Nephron progenitor cell (in vitro differentiated cells): ENCODE results near the gene WFIKKN2.

Source experiments
- DNase-seq: peaks from one replicate; pipeline ENCODE4 v3.0.0; 2021
- H3K27ac Mint-ChIP-seq: 2 replicates; pipeline ENCODE4 v1.8.0; 2021; ENCODE audit warnings: mild to moderate bottlenecking, moderate library complexity, mixed read lengths
- H3K27me3 Mint-ChIP-seq: 2 replicates; pipeline ENCODE4 v1.8.0; 2021; ENCODE audit warnings: mild to moderate bottlenecking, low read depth, mixed read lengths; ENCODE audit not compliant: poor library complexity
- H3K36me3 Mint-ChIP-seq: 2 replicates; pipeline ENCODE4 v1.8.0; 2021; ENCODE audit warnings: low read depth, mixed read lengths
- H3K4me1 Mint-ChIP-seq: 2 replicates; pipeline ENCODE4 v1.8.0; 2021; ENCODE audit warnings: mixed read lengths
- H3K4me3 Mint-ChIP-seq: 2 replicates; pipeline ENCODE4 v1.8.0; 2021; ENCODE audit warnings: mild to moderate bottlenecking, moderate library complexity, mixed read lengths
- H3K9me3 Mint-ChIP-seq: 2 replicates; pipeline ENCODE4 v1.8.0; 2021; ENCODE audit warnings: mild to moderate bottlenecking, moderate library complexity, mixed read lengths
- TF ChIP-seq, protein P1 (sequence below): fragments of 200-600 bp; sonication (generic); IDR thresholded peaks from 2 replicates; pipeline ENCODE4 v1.5.0; 2021; ENCODE audit warnings: antibody characterized with exemption

The WFIKKN2 gene

DNA sequence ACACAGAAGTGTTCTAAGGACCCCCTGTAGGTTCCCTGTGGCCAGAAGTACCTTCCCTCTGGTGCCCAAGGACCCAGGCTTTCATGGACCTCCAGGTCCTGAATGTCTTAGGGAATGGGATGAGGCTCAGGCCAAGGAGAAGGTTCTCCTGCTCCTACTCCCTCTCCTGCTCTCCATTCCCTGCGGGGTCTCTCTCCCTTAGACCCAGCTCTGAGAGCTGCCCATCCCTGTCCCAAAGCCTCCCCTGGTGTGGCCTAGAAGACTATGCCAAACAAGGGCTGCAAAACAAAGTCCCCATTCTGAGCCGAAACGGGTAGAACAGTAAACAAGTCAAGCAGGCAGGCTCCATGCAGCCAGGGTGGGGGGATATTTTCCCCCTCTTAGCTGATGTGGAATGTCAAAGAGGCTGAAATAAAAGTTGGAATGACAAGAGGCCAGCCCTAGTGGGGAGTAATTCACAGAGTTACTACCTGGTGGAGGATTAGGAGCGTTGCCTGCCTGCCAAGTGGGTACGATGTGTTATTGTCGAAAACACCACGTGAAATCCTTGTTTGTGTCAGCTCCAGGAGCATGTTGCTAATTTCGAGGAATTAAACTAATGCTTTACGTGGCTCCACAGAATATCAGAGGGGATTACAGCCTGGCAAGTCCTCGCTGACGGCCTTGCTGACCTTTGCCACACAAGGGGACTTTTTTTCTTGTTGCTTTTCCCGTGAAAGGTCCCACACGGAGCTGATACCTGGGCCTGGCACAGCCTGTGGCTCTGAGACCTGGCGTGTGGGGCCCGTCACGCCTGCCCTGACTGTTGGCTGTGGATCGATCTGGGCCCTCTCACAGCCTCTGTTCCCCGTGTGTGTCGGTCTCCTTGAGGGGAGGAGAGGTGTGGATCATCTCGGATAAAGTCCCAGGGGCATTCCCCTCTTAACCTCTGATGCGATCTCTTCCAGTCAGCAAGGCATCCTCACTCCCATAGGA is 2.9 kb downstream of the WFIKKN2 start:
- Mint-ChIP-seq H3K4me3 (no peak overlapping the region), H3K36me3 (no peaks in the 10 kb centered on the region), H3K4me1 (peaks cover 52% of the 10 kb centered on the region), H3K27me3 (peaks cover 7% of the 10 kb centered on the region), H3K27ac (no peak overlapping the region), H3K9me3 (no peaks in the 10 kb centered on the region)
- no peak for DNase-seq
- TF ChIP-seq, protein P1, sequence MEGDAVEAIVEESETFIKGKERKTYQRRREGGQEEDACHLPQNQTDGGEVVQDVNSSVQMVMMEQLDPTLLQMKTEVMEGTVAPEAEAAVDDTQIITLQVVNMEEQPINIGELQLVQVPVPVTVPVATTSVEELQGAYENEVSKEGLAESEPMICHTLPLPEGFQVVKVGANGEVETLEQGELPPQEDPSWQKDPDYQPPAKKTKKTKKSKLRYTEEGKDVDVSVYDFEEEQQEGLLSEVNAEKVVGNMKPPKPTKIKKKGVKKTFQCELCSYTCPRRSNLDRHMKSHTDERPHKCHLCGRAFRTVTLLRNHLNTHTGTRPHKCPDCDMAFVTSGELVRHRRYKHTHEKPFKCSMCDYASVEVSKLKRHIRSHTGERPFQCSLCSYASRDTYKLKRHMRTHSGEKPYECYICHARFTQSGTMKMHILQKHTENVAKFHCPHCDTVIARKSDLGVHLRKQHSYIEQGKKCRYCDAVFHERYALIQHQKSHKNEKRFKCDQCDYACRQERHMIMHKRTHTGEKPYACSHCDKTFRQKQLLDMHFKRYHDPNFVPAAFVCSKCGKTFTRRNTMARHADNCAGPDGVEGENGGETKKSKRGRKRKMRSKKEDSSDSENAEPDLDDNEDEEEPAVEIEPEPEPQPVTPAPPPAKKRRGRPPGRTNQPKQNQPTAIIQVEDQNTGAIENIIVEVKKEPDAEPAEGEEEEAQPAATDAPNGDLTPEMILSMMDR, result no peak

DNA sequence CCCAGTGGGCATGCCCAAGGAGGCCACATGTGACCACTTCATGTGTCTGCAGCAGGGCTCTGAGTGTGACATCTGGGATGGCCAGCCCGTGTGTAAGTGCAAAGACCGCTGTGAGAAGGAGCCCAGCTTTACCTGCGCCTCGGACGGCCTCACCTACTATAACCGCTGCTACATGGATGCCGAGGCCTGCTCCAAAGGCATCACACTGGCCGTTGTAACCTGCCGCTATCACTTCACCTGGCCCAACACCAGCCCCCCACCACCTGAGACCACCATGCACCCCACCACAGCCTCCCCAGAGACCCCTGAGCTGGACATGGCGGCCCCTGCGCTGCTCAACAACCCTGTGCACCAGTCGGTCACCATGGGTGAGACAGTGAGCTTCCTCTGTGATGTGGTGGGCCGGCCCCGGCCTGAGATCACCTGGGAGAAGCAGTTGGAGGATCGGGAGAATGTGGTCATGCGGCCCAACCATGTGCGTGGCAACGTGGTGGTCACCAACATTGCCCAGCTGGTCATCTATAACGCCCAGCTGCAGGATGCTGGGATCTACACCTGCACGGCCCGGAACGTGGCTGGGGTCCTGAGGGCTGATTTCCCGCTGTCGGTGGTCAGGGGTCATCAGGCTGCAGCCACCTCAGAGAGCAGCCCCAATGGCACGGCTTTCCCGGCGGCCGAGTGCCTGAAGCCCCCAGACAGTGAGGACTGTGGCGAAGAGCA is 4.4 kb downstream of the WFIKKN2 start:
- Mint-ChIP-seq H3K9me3 (no peaks in the 10 kb centered on the region), H3K27me3 (peaks cover 4% of the 10 kb centered on the region), H3K36me3 (no peaks in the 10 kb centered on the region), H3K4me3 (no peak overlapping the region), H3K4me1 (peaks cover 41% of the 10 kb centered on the region), H3K27ac (no peak overlapping the region)
- DNase-seq, result no peak
- TF ChIP-seq, protein P1, result no peak

DNA sequence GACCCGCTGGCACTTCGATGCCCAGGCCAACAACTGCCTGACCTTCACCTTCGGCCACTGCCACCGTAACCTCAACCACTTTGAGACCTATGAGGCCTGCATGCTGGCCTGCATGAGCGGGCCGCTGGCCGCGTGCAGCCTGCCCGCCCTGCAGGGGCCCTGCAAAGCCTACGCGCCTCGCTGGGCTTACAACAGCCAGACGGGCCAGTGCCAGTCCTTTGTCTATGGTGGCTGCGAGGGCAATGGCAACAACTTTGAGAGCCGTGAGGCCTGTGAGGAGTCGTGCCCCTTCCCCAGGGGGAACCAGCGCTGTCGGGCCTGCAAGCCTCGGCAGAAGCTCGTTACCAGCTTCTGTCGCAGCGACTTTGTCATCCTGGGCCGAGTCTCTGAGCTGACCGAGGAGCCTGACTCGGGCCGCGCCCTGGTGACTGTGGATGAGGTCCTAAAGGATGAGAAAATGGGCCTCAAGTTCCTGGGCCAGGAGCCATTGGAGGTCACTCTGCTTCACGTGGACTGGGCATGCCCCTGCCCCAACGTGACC is 5.0 kb downstream of the WFIKKN2 start:
- H3K4me1 Mint-ChIP-seq, result peaks cover 41% of the 10 kb centered on the region
- no peak for DNase-seq
- H3K36me3 Mint-ChIP-seq, result no peaks in the 10 kb centered on the region
- peaks cover 4% of the 10 kb centered on the region for H3K27me3 Mint-ChIP-seq
- no peak overlapping the region for H3K4me3 Mint-ChIP-seq
- TF ChIP-seq, protein P1, result no peak
- H3K9me3 Mint-ChIP-seq, result no peaks in the 10 kb centered on the region
- H3K27ac Mint-ChIP-seq, result no peak overlapping the region

DNA sequence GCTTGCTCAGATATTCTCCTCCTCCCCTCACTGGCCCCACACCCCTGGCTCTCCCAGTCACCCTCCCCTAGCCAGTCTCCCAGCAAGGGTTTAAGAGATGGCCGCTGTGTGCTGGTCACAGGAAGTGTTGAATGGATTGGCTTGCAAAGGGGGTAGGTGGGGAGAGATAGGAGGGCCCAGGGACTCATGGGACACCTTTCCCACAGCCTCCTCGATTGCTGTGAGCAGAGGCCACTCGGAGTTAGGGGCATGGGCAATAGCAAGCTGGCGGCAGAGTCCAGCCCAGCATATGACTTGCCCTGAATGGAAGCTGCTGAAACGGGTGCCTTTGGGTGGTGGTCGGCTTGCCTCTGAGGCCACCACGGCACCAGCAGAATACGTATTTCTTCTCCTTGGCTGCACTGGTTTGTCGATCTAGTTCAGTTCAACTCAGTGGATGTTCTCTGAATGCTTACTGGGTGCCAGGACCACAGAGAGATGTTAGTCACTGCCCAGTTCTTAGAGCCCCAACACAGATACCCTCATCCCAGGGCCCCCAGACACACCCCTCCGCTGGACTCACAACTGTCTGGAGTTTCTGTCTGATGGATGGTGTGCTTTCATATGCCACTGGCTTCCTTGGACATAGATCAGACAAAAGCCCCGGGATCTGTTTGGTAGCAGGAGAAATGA is 6.0 kb downstream of the WFIKKN2 start:
- H3K27me3 Mint-ChIP-seq, result no peaks in the 10 kb centered on the region
- no peaks in the 10 kb centered on the region for H3K9me3 Mint-ChIP-seq
- H3K4me1 Mint-ChIP-seq, result peaks cover 46% of the 10 kb centered on the region
- H3K36me3 Mint-ChIP-seq, result no peaks in the 10 kb centered on the region
- no peak overlapping the region for H3K4me3 Mint-ChIP-seq
- no peak for DNase-seq
- TF ChIP-seq, protein P1, result no peak
- no peak overlapping the region for H3K27ac Mint-ChIP-seq

DNA sequence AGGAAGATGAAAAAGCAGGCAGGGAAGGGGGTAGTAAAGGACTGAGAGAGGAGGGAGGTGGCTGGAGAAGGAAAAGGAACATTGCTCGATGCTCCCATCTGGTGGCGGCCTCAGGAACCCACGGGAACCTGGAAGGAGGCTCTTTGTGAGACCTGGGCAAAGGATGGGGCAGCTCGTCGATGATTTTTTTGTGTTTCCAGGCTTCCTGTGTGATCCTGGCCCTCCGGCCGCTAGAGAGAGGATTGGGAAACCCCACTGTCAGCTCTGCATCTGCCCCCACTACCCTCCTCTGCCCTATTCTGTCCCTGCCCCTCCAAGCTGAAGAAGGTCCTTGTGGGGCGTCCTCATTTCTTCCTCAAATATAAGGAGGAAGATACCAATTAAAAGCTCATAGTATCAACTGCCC is 6.6 kb downstream of the WFIKKN2 start:
- Mint-ChIP-seq H3K9me3 (no peaks in the 10 kb centered on the region), H3K4me3 (no peak overlapping the region), H3K27ac (no peak overlapping the region), H3K27me3 (peaks cover under 1% of the 10 kb centered on the region), H3K4me1 (peaks cover 46% of the 10 kb centered on the region), H3K36me3 (no peaks in the 10 kb centered on the region)
- TF ChIP-seq, protein P1, result peak; percentile 71
- peak; percentile 83 for DNase-seq
